ENCODE data around the gene HPCAL4.

- TF ChIP-seq EP300 (IDR thresholded peaks at IDR 0.05; ENCODE audit: low read depth) (no peak), POLR2AphosphoS5 (IDR thresholded peaks at IDR 0.05) (no peak), CTCF (IDR thresholded peaks at IDR 0.05) (no peak), POLR2A (IDR thresholded peaks at IDR 0.05) (no peak)
Observed at GRCh38 chr1:39635205-39635870, 55.9 kb downstream of the HPCAL4 start.
